Measurements from ENCODE around the gene CCDC89.

The CCDC89 gene

GRCh38 chr11:85643191-85643614 lies 42.8 kb downstream of the CCDC89 start:
- Histone ChIP-seq H3K4me1 (ENCODE audit: control insufficient read depth, low read depth, low read length) (no peaks in the 10 kb centered on the region), H3K4me3 (ENCODE audit: low read length) (no peak overlapping the region), H3K36me3 (ENCODE audit: control insufficient read depth, low read depth, low read length) (no peaks in the 10 kb centered on the region), H3K27me3 (ENCODE audit: control insufficient read depth, insufficient read depth, low read length) (no peaks in the 10 kb centered on the region), H3K9ac (ENCODE audit: low read length) (no peak overlapping the region), H3K9me3 (ENCODE audit: control insufficient read depth, low read depth, low read length) (no peaks in the 10 kb centered on the region), H3K27ac (ENCODE audit: low read length) (no peak overlapping the region)

DNA sequence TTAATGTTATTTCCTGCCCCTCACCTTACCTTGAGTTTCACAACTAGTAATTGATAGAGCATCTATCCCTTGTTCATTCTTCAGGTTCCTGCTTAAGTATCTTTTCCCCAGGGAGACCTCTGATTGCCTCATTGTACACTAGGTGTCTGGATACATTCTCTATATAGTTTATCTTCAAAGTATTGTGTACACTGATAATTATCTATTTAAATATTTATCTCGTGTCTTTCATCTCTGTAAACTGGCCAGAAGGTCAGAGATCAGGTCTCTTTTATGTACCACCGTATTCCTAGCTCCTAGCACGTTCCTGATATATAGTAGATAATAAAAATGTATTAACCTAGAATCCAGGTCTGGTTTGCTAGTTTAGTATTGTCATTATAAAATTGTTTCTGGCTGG lies 51.2 kb downstream of the CCDC89 start:
- Histone ChIP-seq H3K4me1 (ENCODE audit: control insufficient read depth, low read depth, low read length) (peaks cover 3% of the 10 kb centered on the region), H3K9ac (ENCODE audit: low read length) (no peak overlapping the region), H3K36me3 (ENCODE audit: control insufficient read depth, low read depth, low read length) (peaks cover 44% of the 10 kb centered on the region), H3K9me3 (ENCODE audit: control insufficient read depth, low read depth, low read length) (no peaks in the 10 kb centered on the region), H3K4me3 (ENCODE audit: low read length) (no peak overlapping the region), H3K27me3 (ENCODE audit: control insufficient read depth, insufficient read depth, low read length) (no peaks in the 10 kb centered on the region), H3K27ac (ENCODE audit: low read length) (no peak overlapping the region)

Measured in iPS-18a (cell line).